Stomach smooth muscle (tissue), 2 donors: Measurements from ENCODE around the gene KRTAP5-9.

Experiments used
- H3K27ac ChIP-seq: one replicate; pipeline ENCODE4 v1.7.0; 2013; ENCODE audit warnings: mild to moderate bottlenecking, low read length, inconsistent platforms
- H3K27me3 ChIP-seq, 2 donors: one replicate each; pipeline ENCODE4 v1.7.0; 2013; ENCODE audit warnings: low read length in 2 of 2; ENCODE audit not compliant: insufficient read depth in 2 of 2, control insufficient read depth in 1 of 2
- H3K36me3 ChIP-seq, 2 donors: one replicate each; pipeline ENCODE4 v1.7.0; 2013; ENCODE audit warnings: low read length in 2 of 2; ENCODE audit not compliant: control insufficient read depth in 2 of 2, insufficient read depth in 2 of 2
- H3K4me1 ChIP-seq: one replicate; pipeline ENCODE4 v1.7.0; 2013; ENCODE audit warnings: low read length; ENCODE audit not compliant: control insufficient read depth, insufficient read depth
- H3K4me3 ChIP-seq, 2 donors: one replicate each; pipeline ENCODE4 v1.7.0; 2013; ENCODE audit warnings: low read length in 2 of 2
- H3K9ac ChIP-seq, 2 donors: one replicate each; pipeline ENCODE4 v1.7.0; 2013; ENCODE audit warnings: low read length in 2 of 2, mild to moderate bottlenecking in 1 of 2
- H3K9me3 ChIP-seq, 2 donors: one replicate each; pipeline ENCODE4 v1.7.0; 2013; ENCODE audit warnings: low read length in 2 of 2; ENCODE audit not compliant: control insufficient read depth in 2 of 2
- donor health status: healthy.
- donor health status: Pancreatic carcinoma.

Gene KRTAP5-9, protein sequence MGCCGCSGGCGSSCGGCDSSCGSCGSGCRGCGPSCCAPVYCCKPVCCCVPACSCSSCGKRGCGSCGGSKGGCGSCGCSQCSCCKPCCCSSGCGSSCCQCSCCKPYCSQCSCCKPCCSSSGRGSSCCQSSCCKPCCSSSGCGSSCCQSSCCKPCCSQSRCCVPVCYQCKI

DNA sequence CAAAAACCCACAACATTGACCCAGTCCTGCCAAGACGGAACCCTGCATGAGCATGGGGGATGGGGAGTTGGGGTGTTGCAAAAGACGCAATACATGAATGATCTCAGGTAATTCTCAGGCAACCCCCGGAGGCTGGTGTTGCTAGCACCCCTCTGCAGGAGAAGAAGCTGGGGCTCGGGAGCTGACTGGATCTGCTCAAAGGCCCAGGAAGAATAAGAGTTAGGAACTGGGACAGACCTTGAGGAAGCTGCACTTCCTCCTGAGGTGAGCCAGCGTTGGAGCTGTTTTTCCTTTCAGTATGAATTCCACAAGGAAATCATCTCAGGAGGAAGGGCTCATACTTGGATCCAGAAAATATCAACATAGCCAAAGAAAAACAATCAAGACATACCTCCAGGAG, at the start of gene KRTAP5-9:
TSS of gene KRTAP5-9 (plus strand) at position 301 of the 400 bp plus-strand sequence. CDS start 238 bp downstream, outside the sequence.
- H3K9ac ChIP-seq = no peak within 1 kb of the TSS
- no peak within 1 kb of the TSS for H3K4me3 ChIP-seq
- H3K27ac ChIP-seq = no peak within 1 kb of the TSS
- peaks cover 11 to 14% of the 10 kb centered on the region in 2 donors for H3K27me3 ChIP-seq
- no peaks in the 10 kb centered on the region for H3K9me3 ChIP-seq
- no peaks in the 10 kb centered on the region for H3K36me3 ChIP-seq
- no peaks in the 10 kb centered on the region for H3K4me1 ChIP-seq

GRCh38 chr11:71499125-71499524, 49.1 kb upstream of the KRTAP5-9 start:
- H3K4me3 ChIP-seq = no peak overlapping the region
- no peak overlapping the region for H3K9ac ChIP-seq
- peaks cover 31 to 55% of the 10 kb centered on the region in 2 donors for H3K36me3 ChIP-seq
- no peak overlapping the region for H3K27ac ChIP-seq
- H3K27me3 ChIP-seq = no peaks in the 10 kb centered on the region
- no peaks in the 10 kb centered on the region for H3K4me1 ChIP-seq
- peaks cover 0 to 3% of the 10 kb centered on the region in 2 donors for H3K9me3 ChIP-seq

- Histone ChIP-seq H3K4me1 (no peaks in the 10 kb centered on the region), H3K36me3 (peaks cover 30 to 54% of the 10 kb centered on the region in 2 donors), H3K9ac (no peak overlapping the region), H3K27ac (no peak overlapping the region), H3K4me3 (no peak overlapping the region), H3K27me3 (no peaks in the 10 kb centered on the region), H3K9me3 (peaks cover 0 to 3% of the 10 kb centered on the region in 2 donors)
Measured at GRCh38 chr11:71499546-71499945, 48.7 kb upstream of the KRTAP5-9 start.

DNA sequence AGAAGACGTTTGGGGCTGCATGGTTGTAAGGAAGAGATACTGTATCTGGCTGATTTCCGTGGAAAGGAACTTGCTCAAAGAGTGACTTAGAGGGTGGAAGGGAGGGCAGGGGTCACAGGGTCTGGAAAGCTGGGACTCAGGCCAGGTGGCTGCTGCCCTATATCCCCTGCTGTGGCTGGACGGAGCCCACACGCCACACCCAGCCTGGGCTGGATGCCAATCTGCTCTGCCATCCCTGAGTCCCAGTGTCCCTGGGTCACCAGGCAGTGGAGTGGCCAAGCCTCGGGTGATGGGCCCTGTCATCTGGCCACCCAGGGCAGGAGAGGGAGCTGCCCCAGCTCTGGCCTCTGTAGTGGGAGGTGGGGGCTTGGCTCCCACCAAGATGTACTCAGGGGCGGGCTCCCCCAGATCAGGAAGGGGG, 47.6 kb upstream of the KRTAP5-9 start:
- H3K9ac ChIP-seq = no peak overlapping the region
- H3K36me3 ChIP-seq = peaks cover 23 to 49% of the 10 kb centered on the region in 2 donors
- no peak overlapping the region for H3K4me3 ChIP-seq
- peaks cover 0 to 3% of the 10 kb centered on the region in 2 donors for H3K9me3 ChIP-seq
- no peaks in the 10 kb centered on the region for H3K27me3 ChIP-seq
- no peak overlapping the region for H3K27ac ChIP-seq
- H3K4me1 ChIP-seq = no peaks in the 10 kb centered on the region

DNA sequence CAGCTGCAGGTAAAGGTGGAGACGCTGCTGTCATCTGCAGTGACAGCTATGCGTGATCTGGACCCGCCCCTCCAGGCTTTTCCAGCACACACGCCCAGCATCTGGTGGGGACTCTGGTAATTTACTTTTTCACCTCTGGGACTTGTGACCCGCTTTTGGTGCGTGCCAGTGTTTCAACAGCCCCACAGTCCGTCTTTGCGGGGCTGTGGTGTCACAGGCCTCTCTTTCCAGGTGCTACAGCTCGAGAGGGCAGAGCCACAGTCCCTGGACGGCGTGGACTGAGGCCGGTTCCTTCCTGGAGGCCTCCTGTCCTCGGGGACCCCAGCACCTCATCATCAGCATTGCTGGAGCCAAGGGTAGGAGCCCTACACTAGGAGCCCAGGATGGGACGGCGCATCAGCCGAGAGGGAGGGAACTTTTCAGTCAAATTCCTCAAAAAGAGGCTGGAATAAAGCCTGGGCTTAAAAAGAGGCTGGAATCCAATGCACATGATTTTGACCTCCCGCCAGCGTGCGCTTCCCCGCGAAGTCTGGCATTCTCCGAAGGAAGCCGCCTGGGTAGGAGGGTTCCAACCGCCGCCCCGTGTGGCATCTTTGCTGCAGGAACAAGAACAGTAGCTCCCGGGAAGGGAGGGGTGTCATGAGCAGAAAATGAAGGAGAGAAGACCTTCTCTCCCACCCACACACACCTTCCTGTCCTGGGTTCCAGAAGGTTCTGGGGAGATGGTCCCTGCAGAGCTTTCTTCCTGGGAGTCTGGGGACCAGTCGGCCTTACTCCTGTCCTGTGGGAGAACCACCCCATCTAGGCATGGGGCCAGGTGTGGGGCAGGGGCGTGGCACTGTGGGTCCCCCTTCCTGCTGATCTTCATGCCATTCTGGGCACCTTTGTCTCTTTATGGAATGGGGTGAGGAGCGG, 46.9 kb upstream of the KRTAP5-9 start:
- Histone ChIP-seq H3K4me3 (no peak overlapping the region), H3K4me1 (no peaks in the 10 kb centered on the region), H3K9ac (no peak overlapping the region), H3K27me3 (no peaks in the 10 kb centered on the region), H3K9me3 (peaks cover 0 to 2% of the 10 kb centered on the region in 2 donors), H3K36me3 (peaks cover 18 to 42% of the 10 kb centered on the region in 2 donors), H3K27ac (no peak overlapping the region)

DNA sequence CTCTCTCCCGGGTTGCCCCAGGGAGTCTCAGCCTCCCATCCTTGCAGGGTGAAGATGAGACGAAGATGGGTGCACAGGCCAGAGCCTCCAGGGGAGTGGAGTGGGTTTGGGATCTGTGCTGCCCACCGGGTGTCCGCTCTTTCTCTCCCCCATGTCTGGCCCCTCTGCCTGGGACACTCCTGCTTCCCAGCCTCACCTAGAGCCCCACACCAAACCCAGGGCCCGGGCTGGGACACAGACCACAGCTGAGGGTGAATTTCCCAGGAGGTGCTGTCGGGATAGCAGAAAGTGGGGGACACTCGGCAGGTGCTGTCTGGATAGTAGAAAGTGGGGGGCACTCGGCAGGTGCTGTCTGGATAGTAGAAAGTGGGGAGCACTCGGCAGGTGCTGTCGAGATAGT, 46.2 kb upstream of the KRTAP5-9 start:
- peaks cover 14 to 39% of the 10 kb centered on the region in 2 donors for H3K36me3 ChIP-seq
- no peak overlapping the region for H3K9ac ChIP-seq
- H3K27ac ChIP-seq = no peak overlapping the region

DNA sequence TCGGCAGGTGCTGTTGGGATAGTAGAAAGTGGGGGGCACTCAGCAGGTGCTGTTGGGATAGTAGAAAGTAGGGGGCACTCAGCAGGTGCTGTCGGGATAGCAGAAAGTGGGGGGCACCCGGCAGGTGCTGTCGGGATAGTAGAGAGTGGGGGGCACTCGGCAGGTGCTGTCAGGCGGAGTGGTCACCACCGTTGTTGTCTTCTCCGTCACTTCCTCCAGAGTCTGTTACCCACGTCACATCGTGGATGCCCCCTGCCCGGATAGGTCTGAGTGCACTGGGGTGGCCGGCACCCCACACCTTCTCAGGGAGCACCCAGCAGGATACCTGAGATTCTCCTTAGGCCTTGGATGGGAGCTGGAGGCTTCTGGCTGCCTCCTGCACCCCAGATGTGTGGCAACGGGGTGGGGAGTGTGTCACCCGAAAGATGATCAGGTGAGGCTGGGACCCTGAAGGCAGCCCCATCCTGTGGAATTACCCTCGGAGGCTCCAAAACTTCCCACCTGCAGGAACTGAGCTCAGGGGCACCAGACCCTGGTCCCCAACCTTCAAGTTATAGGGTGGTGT, 45.3 kb upstream of the KRTAP5-9 start:
- no peaks in the 10 kb centered on the region for H3K27me3 ChIP-seq
- H3K9me3 ChIP-seq = peaks cover 4 to 5% of the 10 kb centered on the region in 2 donors
- no peak overlapping the region for H3K9ac ChIP-seq
- H3K4me1 ChIP-seq = no peaks in the 10 kb centered on the region
- H3K36me3 ChIP-seq = peaks cover 14 to 34% of the 10 kb centered on the region in 2 donors
- no peak overlapping the region for H3K4me3 ChIP-seq
- no peak overlapping the region for H3K27ac ChIP-seq

More for the DNA sequence above, 46.2 kb upstream of the KRTAP5-9 start:
- Histone ChIP-seq H3K9me3 (peaks cover 2 to 4% of the 10 kb centered on the region in 2 donors), H3K4me3 (no peak overlapping the region), H3K4me1 (no peaks in the 10 kb centered on the region), H3K27me3 (no peaks in the 10 kb centered on the region)

- Histone ChIP-seq H3K27ac (no peak overlapping the region), H3K9ac (no peak overlapping the region), H3K4me3 (no peak overlapping the region)
Measured at GRCh38 chr11:71504531-71504930, 43.7 kb upstream of the KRTAP5-9 start.

DNA sequence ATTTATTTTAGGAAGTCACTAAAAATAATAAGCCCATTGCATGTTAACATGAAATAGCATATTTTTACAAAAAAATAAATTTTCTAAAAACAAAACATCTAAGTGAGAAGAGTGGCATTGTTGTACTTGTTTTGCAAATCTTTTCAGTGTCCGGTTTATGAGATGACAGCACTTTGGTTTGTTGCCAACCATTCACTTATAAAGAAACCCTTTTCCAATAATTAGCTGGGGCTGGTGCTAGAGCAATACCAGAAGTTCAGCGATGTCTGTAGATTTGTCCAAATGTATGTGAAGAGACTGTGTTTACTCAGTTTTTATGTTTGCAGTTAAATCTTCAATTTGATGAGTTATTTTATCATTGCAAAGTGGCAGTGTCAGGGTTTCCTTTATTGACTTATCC, 43.2 kb upstream of the KRTAP5-9 start:
- H3K4me3 ChIP-seq = no peak overlapping the region
- H3K27me3 ChIP-seq = no peaks in the 10 kb centered on the region
- H3K36me3 ChIP-seq = peaks cover 6 to 18% of the 10 kb centered on the region in 2 donors

More at GRCh38 chr11:71504531-71504930, 43.7 kb upstream of the KRTAP5-9 start:
- Histone ChIP-seq H3K27me3 (no peaks in the 10 kb centered on the region), H3K4me1 (no peaks in the 10 kb centered on the region), H3K9me3 (peaks cover 4 to 5% of the 10 kb centered on the region in 2 donors), H3K36me3 (peaks cover 6 to 21% of the 10 kb centered on the region in 2 donors)

DNA sequence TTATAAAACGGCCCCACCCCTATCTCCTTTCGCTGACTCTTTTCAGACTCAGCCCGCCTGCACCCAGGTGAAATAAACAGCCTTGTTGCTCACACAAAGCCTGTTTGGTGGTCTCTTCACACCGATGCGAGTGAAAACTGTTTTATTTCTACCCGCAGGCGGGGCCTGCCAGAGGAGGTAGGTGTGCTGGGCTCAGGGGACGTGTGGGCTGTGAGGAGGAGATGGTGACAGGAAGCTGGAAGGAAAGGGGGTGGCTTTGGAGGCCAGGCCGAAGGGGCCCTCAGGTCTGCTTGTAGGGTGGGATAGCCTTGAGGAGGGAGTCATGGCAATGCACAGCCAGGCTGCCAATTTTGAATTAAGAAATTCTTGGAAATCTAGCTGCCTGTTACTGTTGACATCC, 42.4 kb upstream of the KRTAP5-9 start:
- H3K9me3 ChIP-seq = peaks cover 12 to 16% of the 10 kb centered on the region in 2 donors
- no peak overlapping the region for H3K9ac ChIP-seq
- peaks cover 6 to 11% of the 10 kb centered on the region in 2 donors for H3K36me3 ChIP-seq
- no peak overlapping the region for H3K4me3 ChIP-seq
- no peaks in the 10 kb centered on the region for H3K4me1 ChIP-seq
- no peak overlapping the region for H3K27ac ChIP-seq
- H3K27me3 ChIP-seq = no peaks in the 10 kb centered on the region

More for the DNA sequence above, 43.2 kb upstream of the KRTAP5-9 start:
- Histone ChIP-seq H3K4me1 (no peaks in the 10 kb centered on the region), H3K9ac (no peak overlapping the region), H3K27ac (no peak overlapping the region), H3K9me3 (peaks cover 4 to 10% of the 10 kb centered on the region in 2 donors)
